A549 (cell line): ENCODE data around the gene COBL. TPM values are rescaled to one million over a fixed set of nuclear protein-coding genes. Genes with fewer than 3 reads are reported as not detected.

Experiments used
- ATAC-seq, 2 experiments: fragments of 200-7000 bp in 1 of 2; fragments of >200 bp in 1 of 2; cut with Nextera tagmentation in 1 of 2; cut with Tn5 transposase in 1 of 2; 3 replicates each; pipeline versions ENCODE4 v1.8.0 to v1.9.1; 2018 to 2020; ENCODE audit warnings: mild to moderate bottlenecking in 1 of 2, moderate library complexity in 1 of 2
- CTCF ChIA-PET: fragments of 300-600 bp; sonication (Branson Sonifier 250); formaldehyde crosslinking; extraction: SDS; loops from one replicate; lab custom pipeline; 2021; ENCODE audit warnings: antibody characterized with exemption, inconsistent platforms; lab: Yijun Ruan, JAX
- POLR2A ChIA-PET: fragments of 350-600 bp; formaldehyde crosslinking; extraction: SDS; loops from one replicate; lab custom pipeline; 2021; ENCODE audit warnings: antibody characterized with exemption, inconsistent platforms; lab: Yijun Ruan, JAX
- DNase-seq, 2 experiments: peaks; one replicate each; pipeline versions ENCODE4 v3.0.0 to v3.0.0-alpha.2; 2011 to 2016; ENCODE audit warnings: low read depth in 1 of 2, low spot score in 1 of 2
- FAIRE-seq: peaks from 2 replicates; lab custom pipeline; 2011; peaks lifted over from hg19 to GRCh38; lab: Jason Lieb, UNC
- H3K27ac ChIP-seq, 2 experiments: fragments of >200 bp; sonication (Bioruptor Twin); formaldehyde crosslinking; 3 replicates each; pipeline ENCODE4 v1.5.1; 2016 to 2017
- H3K4me1 ChIP-seq: fragments of >200 bp; sonication (Bioruptor Twin); formaldehyde crosslinking; 3 replicates; pipeline ENCODE4 v1.6.1; 2016
- H3K4me2 ChIP-seq: fragments of >200 bp; sonication (Bioruptor Twin); formaldehyde crosslinking; 3 replicates; pipeline ENCODE4 v1.6.1; 2016
- H3K4me3 ChIP-seq: fragments of >200 bp; sonication (Bioruptor Twin); formaldehyde crosslinking; 3 replicates; pipeline ENCODE4 v1.5.1; 2016
- H3K9me3 ChIP-seq: fragments of >200 bp; sonication (Bioruptor Twin); formaldehyde crosslinking; 3 replicates; pipeline ENCODE4 v1.6.1; 2016
- CBX2 ChIP-seq: fragments of 200-600 bp; sonication (generic); IDR thresholded peaks from 2 replicates; pipeline ENCODE4 v1.6.1; 2016; ENCODE audit warnings: low read depth, mild to moderate bottlenecking, borderline replicate concordance
- CEBPB ChIP-seq, 2 experiments: fragments of >200 bp in 1 of 2; sonication (Bioruptor Twin) in 1 of 2; formaldehyde crosslinking in 1 of 2; IDR thresholded peaks; 2 replicates each; pipeline ENCODE4 v1.6.1; 2012 to 2016
- EP300 ChIP-seq, 2 experiments: fragments of >200 bp; sonication (Bioruptor Twin); formaldehyde crosslinking; IDR thresholded peaks; 2 replicates in 1 of 2; 3 replicates in 1 of 2; pipeline ENCODE4 v1.6.1; 2016 to 2017
- FOSB ChIP-seq: fragments of 250-450 bp; sonication (Bioruptor Pico); IDR thresholded peaks from 2 replicates; pipeline ENCODE4 v1.5.0; 2020; ENCODE audit warnings: mild to moderate bottlenecking, moderate library complexity
- FOSL2 ChIP-seq, 2 experiments: fragments of 450-650 bp in 1 of 2; fragments of >200 bp in 1 of 2; sonication (Bioruptor Twin) in 1 of 2; formaldehyde crosslinking; IDR thresholded peaks; 2 replicates each; pipeline versions ENCODE4 v1.5.0 to v1.6.1; 2016 to 2020; ENCODE audit warnings: mild to moderate bottlenecking in 1 of 2, moderate library complexity in 1 of 2
- GATA3 ChIP-seq: IDR thresholded peaks from 2 replicates; pipeline ENCODE4 v1.6.1; 2012; ENCODE audit warnings: borderline replicate concordance
- HDAC2 ChIP-seq: fragments of 200-600 bp; sonication (generic); IDR thresholded peaks from 2 replicates; pipeline ENCODE4 v1.6.1; 2016
- HOXA7 ChIP-seq: fragments of 250-450 bp; sonication (Bioruptor Pico); IDR thresholded peaks from 2 replicates; pipeline ENCODE4 v1.5.0; 2020; ENCODE audit warnings: mild to moderate bottlenecking, moderate library complexity
- HOXB13 ChIP-seq: fragments of 250-450 bp; sonication (Bioruptor Pico); IDR thresholded peaks from 2 replicates; pipeline ENCODE4 v1.5.0; 2020; ENCODE audit warnings: low read depth, mild to moderate bottlenecking, moderate library complexity
- KDM1A ChIP-seq: fragments of 200-600 bp; sonication (generic); IDR thresholded peaks from 2 replicates; pipeline ENCODE4 v1.6.1; 2016; ENCODE audit warnings: low read depth, mild to moderate bottlenecking
- KDM5A ChIP-seq: fragments of 200-600 bp; sonication (generic); IDR thresholded peaks from 2 replicates; pipeline ENCODE4 v1.6.1; 2016; ENCODE audit warnings: antibody characterized with exemption, mild to moderate bottlenecking
- NFE2L2 ChIP-seq: fragments of 150-350 bp; conservative IDR thresholded peaks from 2 replicates; pipeline ENCODE4 v1.6.1; 2014; ENCODE audit warnings: low read length
- NPAS2 ChIP-seq: fragments of 250-450 bp; sonication (Bioruptor Pico); IDR thresholded peaks from 2 replicates; pipeline ENCODE4 v1.8.0; 2022; ENCODE audit warnings: mild to moderate bottlenecking, moderate library complexity, borderline replicate concordance
- POLR2AphosphoS2 ChIP-seq: conservative IDR thresholded peaks from 2 replicates; pipeline ENCODE4 v1.6.1; 2012; ENCODE audit warnings: low read length, improper control_type of control experiment, inconsistent platforms
- RAD21 ChIP-seq, 2 experiments: fragments of >200 bp in 1 of 2; sonication (Bioruptor Twin) in 1 of 2; formaldehyde crosslinking in 1 of 2; IDR thresholded peaks in 1 of 2; conservative IDR thresholded peaks in 1 of 2; 2 replicates in 1 of 2; 3 replicates in 1 of 2; pipeline ENCODE4 v1.6.1; 2012 to 2018; ENCODE audit warnings: inconsistent platforms in 1 of 2
- RFX5 ChIP-seq: fragments of 450-650 bp; IDR thresholded peaks from 2 replicates; pipeline ENCODE4 v1.7.1; 2014; ENCODE audit warnings: antibody characterized with exemption, mild to moderate bottlenecking, moderate library complexity
- RNF2 ChIP-seq: fragments of 200-600 bp; sonication (generic); IDR thresholded peaks from 2 replicates; pipeline ENCODE4 v1.6.1; 2016; ENCODE audit warnings: low read depth, mild to moderate bottlenecking, antibody characterized with exemption, moderate library complexity, borderline replicate concordance
- SREBF2 ChIP-seq: fragments of 450-650 bp; IDR thresholded peaks from 2 replicates; pipeline ENCODE4 v1.6.1; 2014; ENCODE audit warnings: mild to moderate bottlenecking, moderate library complexity
- TP53 ChIP-seq: fragments of 250-450 bp; sonication (Bioruptor Pico); IDR thresholded peaks from 2 replicates; pipeline ENCODE4 v1.5.0; 2021; ENCODE audit warnings: mild to moderate bottlenecking, moderate library complexity
- ZC3H11A ChIP-seq: fragments of 450-650 bp; IDR thresholded peaks from 2 replicates; pipeline ENCODE4 v1.6.1; 2014; ENCODE audit warnings: antibody characterized with exemption, mild to moderate bottlenecking
- ZFP36 ChIP-seq: fragments of 450-650 bp; IDR thresholded peaks from 2 replicates; pipeline ENCODE4 v1.6.1; 2014; ENCODE audit warnings: borderline replicate concordance; ENCODE audit not compliant: partially characterized antibody
- ZNF302 ChIP-seq: fragments of 250-450 bp; sonication (Bioruptor Pico); IDR thresholded peaks from 2 replicates; pipeline ENCODE4 v1.9.0; 2021; ENCODE audit warnings: inconsistent platforms, mild to moderate bottlenecking, moderate library complexity
- WGBS: methylation state at CpG from one replicate; pipeline ENCODE4 v1.1.6; 2017; ENCODE audit errors: missing lambda C conversion rate; 5-methylcytosine and 5-hydroxymethylcytosine counted together
- polyA plus RNA-seq, 4 experiments: library from polyadenylated mRNA; depleted of rRNA in 3 of 4; stranded (reverse); fragments of >200 nt; fragmentation: RNase III in 1 of 4; extraction: RNeasy Plus Mini Kit Qiagen cat#74134 plus additional on column Dnase treatment in 1 of 4; gene quantifications; 2 replicates in 3 of 4; 3 replicates in 1 of 4; pipeline ENCODE4 v1.2.3, GENCODE V29; 2011 to 2017
- TF ChIP-seq, protein P1 (sequence below): fragments of 250-450 bp; sonication (Bioruptor Pico); IDR thresholded peaks from 2 replicates; pipeline ENCODE4 v1.5.0; 2021; ENCODE audit warnings: mild to moderate bottlenecking, moderate library complexity, borderline replicate concordance

Gene COBL
- polyA plus RNA-seq, 2 of the 4 experiments (the other 2 are of a cell fraction), result 1.5 to 7.4 TPM

DNA sequence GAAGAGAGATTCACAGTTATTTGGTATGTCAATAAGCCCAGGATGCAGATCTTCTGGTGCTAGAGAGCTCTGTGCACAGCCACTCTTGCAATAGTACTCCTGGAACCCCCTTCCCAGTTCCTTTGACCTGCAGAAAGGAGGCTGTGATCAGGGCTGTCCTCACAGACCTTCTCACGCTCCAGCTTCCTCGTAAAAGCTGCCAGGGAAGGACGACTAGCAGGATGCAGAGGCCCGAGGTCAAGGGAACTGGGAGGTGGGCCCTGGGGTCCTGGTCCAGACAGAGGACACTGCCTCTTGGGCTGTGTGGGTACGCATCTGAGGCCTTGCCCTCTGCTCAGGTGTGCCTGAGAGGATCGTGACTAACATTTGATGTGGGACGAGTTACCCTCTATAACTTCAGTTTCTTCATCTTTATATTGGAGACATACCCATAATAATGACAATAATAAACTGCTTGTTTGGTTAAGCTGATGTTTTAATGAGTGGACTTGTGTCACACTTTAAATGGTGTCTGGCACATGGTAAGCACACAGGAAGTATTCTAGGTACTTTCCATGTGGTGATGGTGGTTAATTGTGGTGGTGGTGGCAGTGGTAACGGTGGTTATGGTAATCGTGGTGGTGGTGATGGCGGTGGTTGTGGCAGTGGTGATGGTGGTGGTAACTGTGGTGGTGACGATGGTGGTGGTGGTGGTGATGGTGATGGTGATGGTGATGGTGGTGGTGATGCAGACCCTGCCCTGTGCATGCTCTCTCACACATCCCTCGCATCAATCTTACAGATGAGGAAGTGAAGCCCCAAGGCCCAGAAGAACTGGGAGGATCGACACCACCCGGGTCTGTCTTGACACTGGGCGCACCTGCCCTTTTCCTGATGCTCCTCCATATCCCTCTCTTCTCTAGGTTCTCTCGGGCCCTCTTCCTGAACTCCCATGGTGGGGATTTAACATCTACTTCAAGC, 298.8 kb downstream of the COBL start:
- POLR2A ChIA-PET, result no interaction called here
- 91% methylated on average over 15 of the region's 16 CpGs for WGBS
- H3K4me1 ChIP-seq, result no peaks in the 10 kb centered on the region
- FAIRE-seq (no peak), DNase-seq (no peak), ATAC-seq (no peak)
- H3K4me3 ChIP-seq, result no peak overlapping the region
- H3K27ac ChIP-seq, result no peak overlapping the region
- no peak overlapping the region for H3K4me2 ChIP-seq
- CTCF ChIA-PET, result interaction anchor here (1.5 kb wide), 1 partner anchor 16 kb away, joined by 3 read pairs; no protein-coding TSS in a partner anchor
- TF ChIP-seq HOXA7, result no peak
- TF ChIP-seq NFE2L2, result no peak
- no peak for TF ChIP-seq RFX5
- H3K9me3 ChIP-seq, result no peaks in the 10 kb centered on the region

DNA sequence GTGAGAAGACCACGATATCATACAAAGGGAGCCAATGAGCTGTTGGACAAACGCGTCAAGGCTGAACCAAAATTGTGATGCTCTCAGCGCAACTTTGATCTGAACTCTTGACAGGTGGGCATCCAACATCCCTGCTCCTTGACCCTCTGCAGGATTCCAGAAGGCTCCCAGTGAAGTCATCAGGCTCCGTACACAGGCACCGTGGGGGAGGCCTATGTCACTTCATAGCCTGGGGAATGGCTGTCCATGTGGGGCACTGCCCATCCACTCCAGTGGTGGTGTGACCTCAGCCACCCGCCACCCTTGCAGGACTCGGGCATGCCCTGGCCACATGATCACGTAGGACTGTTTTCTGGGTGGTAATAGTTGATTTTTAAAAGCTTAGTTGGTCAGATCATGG, 300.1 kb downstream of the COBL start:
- Histone ChIP-seq H3K4me1 (0 out of 3 replicates have a peak, but pooled peaks cover 3% of the 10 kb centered on the region), H3K4me2 (no peak overlapping the region), H3K9me3 (no peaks in the 10 kb centered on the region), H3K27ac (no peak overlapping the region), H3K4me3 (no peak overlapping the region)
- no peak for FAIRE-seq
- WGBS, result 84% methylated on average over 9 of the region's 9 CpGs
- ATAC-seq, result no peak
- no peak for DNase-seq
- ChIA-PET CTCF (interaction anchor here (1.6 kb wide), 1 partner anchor 9 kb away, joined by 5 read pairs; no protein-coding TSS in a partner anchor), POLR2A (no interaction called here)
- no peak for TF ChIP-seq RAD21 (conservative IDR thresholded peaks at IDR 0.05 in 1 of 2, IDR thresholded peaks at IDR 0.05 in 1 of 2)
- TF ChIP-seq RNF2, result no peak
- TF ChIP-seq GATA3, result no peak
- no peak for TF ChIP-seq SREBF2

DNA sequence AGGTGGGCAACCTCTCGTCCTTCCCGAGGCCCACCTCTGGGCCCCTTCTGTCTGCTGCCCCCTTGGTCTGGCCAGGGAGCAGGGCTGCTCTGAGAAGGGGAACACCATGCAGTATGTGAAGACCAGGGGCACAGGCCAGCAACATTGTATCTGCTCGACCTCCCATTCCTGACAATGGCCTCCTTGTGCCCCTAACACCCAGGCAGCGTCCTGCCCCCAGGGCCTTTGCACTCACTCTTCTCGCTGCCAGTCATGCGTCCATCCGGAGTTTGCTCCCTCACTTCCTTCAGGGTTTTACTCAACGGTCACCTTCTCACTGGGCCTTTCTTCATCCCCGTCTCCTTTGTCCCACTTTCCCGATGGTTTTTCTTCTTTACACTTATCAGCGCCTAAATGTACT, 301.0 kb downstream of the COBL start:
- CTCF ChIA-PET, result interaction anchor here (1.6 kb wide), 1 partner anchor 8 kb away, joined by 5 read pairs; no protein-coding TSS in a partner anchor
- H3K4me1 ChIP-seq, result peaks cover 4% of the 10 kb centered on the region; the same call in 2 of the 3 replicates
- H3K4me2 ChIP-seq, result no peak overlapping the region
- ATAC-seq (no peak), FAIRE-seq (no peak), DNase-seq (no peak)
- no peak overlapping the region for H3K27ac ChIP-seq
- no peak overlapping the region for H3K4me3 ChIP-seq
- H3K9me3 ChIP-seq, result no peaks in the 10 kb centered on the region
- 75% methylated on average over 11 of the region's 11 CpGs for WGBS
- POLR2A ChIA-PET, result no interaction called here
- no peak for TF ChIP-seq CEBPB (IDR thresholded peaks at IDR 0.05)
- no peak for TF ChIP-seq ZNF302
- no peak for TF ChIP-seq GATA3
- TF ChIP-seq EP300 (IDR thresholded peaks at IDR 0.05), result no peak
- no peak for TF ChIP-seq POLR2AphosphoS2
- no peak for TF ChIP-seq RNF2
- no peak for TF ChIP-seq NPAS2 (CRISPR knock-in tag)

DNA sequence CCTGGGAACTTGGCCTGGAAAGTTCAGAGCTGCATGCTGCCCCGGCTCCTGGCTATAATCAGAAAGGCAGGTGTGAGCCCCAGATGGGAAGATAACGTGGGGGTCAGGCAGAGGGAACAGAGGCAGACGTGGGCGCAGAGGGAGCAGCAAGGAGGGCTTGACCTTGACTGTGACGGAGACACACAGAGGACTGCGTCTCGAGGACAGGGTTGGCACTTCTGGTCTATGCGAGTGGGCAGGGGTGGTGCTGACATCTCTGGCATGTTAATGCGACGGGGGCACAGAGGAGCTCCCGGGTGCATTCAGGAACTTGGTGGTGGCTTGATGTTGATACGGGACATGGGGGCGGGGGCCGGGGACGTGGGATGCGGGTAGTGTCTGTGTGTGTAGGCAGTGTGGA, 301.8 kb downstream of the COBL start:
- FAIRE-seq (no peak), ATAC-seq (no peak), DNase-seq (no peak)
- WGBS, result 81% methylated on average over 10 of the region's 16 CpGs
- ChIA-PET POLR2A (no interaction called here), CTCF (no interaction called here)
- peaks cover 12% of the 10 kb centered on the region; the same call in 2 of the 3 replicates for H3K4me1 ChIP-seq
- TF ChIP-seq KDM5A (no peak), ZNF302 (no peak), CBX2 (no peak), NFE2L2 (no peak), HOXB13 (CRISPR knock-in tag) (no peak), ZC3H11A (no peak), HDAC2 (no peak), ZFP36 (no peak), FOSB (no peak), KDM1A (no peak), TP53 (no peak), FOSL2 (IDR thresholded peaks at IDR 0.05) (no peak), FOSL2 (CRISPR knock-in tag; IDR thresholded peaks at IDR 0.05) (no peak)
- TF ChIP-seq, protein P1, sequence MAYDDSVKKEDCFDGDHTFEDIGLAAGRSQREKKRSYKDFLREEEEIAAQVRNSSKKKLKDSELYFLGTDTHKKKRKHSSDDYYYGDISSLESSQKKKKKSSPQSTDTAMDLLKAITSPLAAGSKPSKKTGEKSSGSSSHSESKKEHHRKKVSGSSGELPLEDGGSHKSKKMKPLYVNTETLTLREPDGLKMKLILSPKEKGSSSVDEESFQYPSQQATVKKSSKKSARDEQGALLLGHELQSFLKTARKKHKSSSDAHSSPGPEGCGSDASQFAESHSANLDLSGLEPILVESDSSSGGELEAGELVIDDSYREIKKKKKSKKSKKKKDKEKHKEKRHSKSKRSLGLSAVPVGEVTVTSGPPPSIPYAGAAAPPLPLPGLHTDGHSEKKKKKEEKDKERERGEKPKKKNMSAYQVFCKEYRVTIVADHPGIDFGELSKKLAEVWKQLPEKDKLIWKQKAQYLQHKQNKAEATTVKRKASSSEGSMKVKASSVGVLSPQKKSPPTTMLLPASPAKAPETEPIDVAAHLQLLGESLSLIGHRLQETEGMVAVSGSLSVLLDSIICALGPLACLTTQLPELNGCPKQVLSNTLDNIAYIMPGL (CRISPR knock-in tag), result no peak
- no peak overlapping the region for H3K4me3 ChIP-seq
- H3K27ac ChIP-seq, result no peak overlapping the region
- H3K9me3 ChIP-seq, result no peaks in the 10 kb centered on the region
- H3K4me2 ChIP-seq, result no peak overlapping the region
